ENCODE results near the gene PLRG1.

Gene PLRG1

GRCh38 chr4:154485127-154485773 lies 65.0 kb downstream of the PLRG1 start:
- DNase-seq = no peak

More at GRCh38 chr4:154485127-154485773, 65.0 kb downstream of the PLRG1 start:
- Histone ChIP-seq H3K27ac (no peak overlapping the region), H3K4me3 (ENCODE audit: low read depth, low read length) (no peak overlapping the region), H3K36me3 (replicated peaks) (no peaks in the 10 kb centered on the region), H3K27me3 (replicated peaks) (peaks cover 11% of the 10 kb centered on the region)
- no peak for TF ChIP-seq CTCF (IDR thresholded peaks at IDR 0.05; ENCODE audit: low read depth, low read length, missing control alignments)
- in situ Hi-C loops (cut with HindIII; ENCODE audit: low pct_ligation_motif_present, low sequenced_read_pairs) = no loop called here

All from brain microvascular endothelial cell (primary cell).